CD4-positive, alpha-beta T cell (primary cell): ENCODE measurements around the gene PPP4R3A. TPM values are rescaled to one million over a fixed set of nuclear protein-coding genes. Genes with fewer than 3 reads are reported as not detected.
"Not testable (repeated sequence)": the region's sequence is repeated elsewhere in the genome, so short reads cannot be mapped to it uniquely, and the experiment has no call there.

Source experiments
- ATAC-seq: fragments of 200-7000 bp; cut with Tn5 transposase; one replicate; pipeline ENCODE4 v1.10.0; 2022; ENCODE audit warnings: mild to moderate bottlenecking; ENCODE audit not compliant: poor library complexity
- CTCF ChIA-PET: fragments of 350-600 bp; sonication (Branson Sonifier 250); formaldehyde crosslinking; loops from one replicate; lab custom pipeline; 2021; ENCODE audit warnings: antibody characterized with exemption, inconsistent platforms; lab: Charles Lee
- POLR2A ChIA-PET: fragments of 350-600 bp; sonication (Branson Sonifier 250); formaldehyde crosslinking; loops from one replicate; lab custom pipeline; 2021; ENCODE audit warnings: antibody characterized with exemption, inconsistent platforms; lab: Charles Lee
- DNase-seq, 14 experiments: peaks; one replicate each; pipeline ENCODE4 v3.0.0-alpha.2; 2013 to 2020; ENCODE audit warnings: mixed read lengths in 2 of 14
- H3K27ac ChIP-seq, 2 donors: one replicate each; pipeline versions ENCODE4 v1.5.1 to v1.7.0; 2013; ENCODE audit warnings: low read length in 2 of 2, low read depth in 1 of 2, mild to moderate bottlenecking in 1 of 2
- H3K27me3 ChIP-seq, 2 experiments: 1 replicate in 1 of 2; 2 replicates in 1 of 2; pipeline versions ENCODE4 v1.6.1 to v1.7.0; 2013; ENCODE audit warnings: low read length in 2 of 2, control low read depth in 1 of 2, mild to moderate bottlenecking in 1 of 2, moderate library complexity in 1 of 2; ENCODE audit not compliant: insufficient read depth in 2 of 2, control insufficient read depth in 1 of 2
- H3K36me3 ChIP-seq: one replicate; pipeline ENCODE4 v1.6.1; 2013; ENCODE audit warnings: low read length, control low read depth; ENCODE audit not compliant: insufficient read depth
- H3K4me1 ChIP-seq: one replicate; pipeline ENCODE4 v1.6.1; 2013; ENCODE audit warnings: low read length, control low read depth; ENCODE audit not compliant: insufficient read depth
- H3K4me3 ChIP-seq: one replicate; pipeline ENCODE4 v1.5.1; 2013; ENCODE audit warnings: mild to moderate bottlenecking, low read length, moderate library complexity
- H3K9me3 ChIP-seq, 2 experiments: 1 replicate in 1 of 2; 2 replicates in 1 of 2; pipeline versions ENCODE4 v1.6.1 to v1.7.0; 2013; ENCODE audit warnings: low read length in 2 of 2, mild to moderate bottlenecking in 2 of 2, control low read depth in 1 of 2, moderate library complexity in 1 of 2; ENCODE audit not compliant: control insufficient read depth in 1 of 2, insufficient read depth in 1 of 2
- H3K27ac Mint-ChIP-seq: one replicate; pipeline ENCODE4 v1.8.0; 2020; ENCODE audit warnings: mixed read lengths
- H3K27me3 Mint-ChIP-seq: one replicate; pipeline ENCODE4 v1.8.0; 2021; ENCODE audit warnings: mixed read lengths
- H3K36me3 Mint-ChIP-seq: one replicate; pipeline ENCODE4 v1.8.0; 2021; ENCODE audit warnings: low read depth, mixed read lengths
- H3K4me1 Mint-ChIP-seq: one replicate; pipeline ENCODE4 v1.8.0; 2021; ENCODE audit warnings: low read depth, mixed read lengths
- H3K4me3 Mint-ChIP-seq: one replicate; pipeline ENCODE4 v1.8.0; 2020; ENCODE audit warnings: mild to moderate bottlenecking, mixed read lengths
- H3K9me3 Mint-ChIP-seq: one replicate; pipeline ENCODE4 v1.8.0; 2020; ENCODE audit warnings: mixed read lengths
- intact Hi-C, 2 experiments: fragments of 100-400 bp; cut with DNase I in 1 of 2; cut with micrococcal nuclease in 1 of 2; formaldehyde crosslinking; loops; one replicate each; pipeline versions ENCODE4 v1.15.1 to v1.9.0; 2023 to 2025; cut with DNase I, micrococcal nuclease
- total RNA-seq, 174 experiments: library from RNA in 2 of 174; stranded (reverse) in 2 of 174; gene quantifications; one replicate each; pipeline ENCODE4 v1.2.3 and lab custom pipeline; 2021 to 2026
- TF ChIP-seq, protein P1 (sequence below): fragments of 200-600 bp; IDR thresholded peaks from one replicate; pipeline ENCODE4 v1.8.0; 2022; ENCODE audit warnings: antibody characterized with exemption, mild to moderate bottlenecking

Gene PPP4R3A
- total RNA-seq, 2 experiments from 2014 or later, result 189 to 205 TPM

DNA sequence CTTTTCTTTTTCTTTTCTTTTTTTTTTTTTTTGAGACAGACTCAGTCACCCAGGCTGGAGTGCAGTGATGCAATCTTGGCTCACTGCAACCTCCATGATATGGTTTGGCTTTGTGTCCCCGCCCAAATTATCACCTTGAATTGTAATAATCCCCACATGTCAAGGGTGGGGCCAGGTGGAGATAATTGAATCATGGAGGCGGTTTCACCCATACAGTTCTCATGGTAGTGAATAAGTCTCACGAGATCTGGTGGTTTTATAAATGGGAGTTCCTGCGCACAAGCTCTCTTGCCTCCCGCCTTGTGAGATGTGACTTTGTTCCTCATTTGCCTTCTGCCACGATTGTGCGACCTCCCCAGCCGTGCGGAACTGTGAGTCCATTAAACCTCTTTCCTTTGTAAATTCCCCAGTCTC lies 84.6 kb downstream of the PPP4R3A start:
- intact Hi-C loops, H3K27me3 Mint-ChIP-seq: not testable (repeated sequence)
- POLR2A ChIA-PET, result interaction anchor here (1.2 kb wide), 2 partner anchors 84 to 102 kb away, joined by 3 to 4 read pairs; partner anchors contain the start of gene PPP4R3A

DNA sequence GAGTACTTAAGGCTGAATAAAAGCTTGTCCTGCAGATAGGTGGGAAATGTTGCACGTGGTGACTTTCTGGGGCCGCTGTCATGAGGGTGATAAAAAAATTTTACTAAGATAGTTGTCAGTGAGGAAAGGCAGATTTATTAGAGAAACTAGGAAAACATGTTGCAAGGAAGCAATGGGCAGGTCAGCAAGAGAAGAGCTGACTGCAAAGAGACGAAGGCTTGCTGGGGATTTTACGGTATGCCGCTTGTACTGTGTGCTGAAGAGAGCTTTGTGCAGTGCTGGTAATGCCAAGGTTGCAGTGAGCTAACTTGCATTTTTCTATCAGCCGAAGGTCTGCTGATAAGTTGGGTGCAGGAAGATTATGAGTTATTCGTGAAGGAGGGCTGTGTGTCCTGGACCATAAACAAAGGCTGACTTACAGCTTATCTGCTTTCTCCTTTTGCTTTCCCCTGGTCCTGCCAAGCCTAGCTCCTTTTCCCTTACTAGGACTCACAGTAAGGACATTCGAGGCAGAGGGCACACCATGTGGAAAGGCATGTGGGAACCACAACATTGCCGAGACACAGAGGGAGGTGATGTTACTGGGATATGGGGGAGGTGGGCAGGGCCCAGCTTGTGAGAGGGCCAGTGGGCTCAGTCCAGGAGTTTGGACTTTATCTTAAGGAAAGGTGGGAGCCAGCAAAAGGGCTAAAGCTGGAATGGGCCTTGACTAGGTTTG lies 85.1 kb downstream of the PPP4R3A start:
- Mint-ChIP-seq H3K9me3 (no peaks in the 10 kb centered on the region), H3K4me1 (peaks cover 30% of the 10 kb centered on the region), H3K27me3 (no peaks in the 10 kb centered on the region), H3K4me3 (no peak overlapping the region), H3K36me3 (no peaks in the 10 kb centered on the region), H3K27ac (no peak overlapping the region)
- intact Hi-C loops, result no loop called here
- Histone ChIP-seq H3K36me3 (no peaks in the 10 kb centered on the region), H3K27ac (no peak overlapping the region), H3K9me3 (no peaks in the 10 kb centered on the region), H3K4me1 (peaks cover 7% of the 10 kb centered on the region), H3K27me3 (no peaks in the 10 kb centered on the region), H3K4me3 (no peak overlapping the region)
- no peak for DNase-seq
- POLR2A ChIA-PET, result interaction anchor here (1.2 kb wide), 2 partner anchors 85 to 101 kb away, joined by 3 to 4 read pairs; partner anchors contain the start of gene PPP4R3A
- no peak for ATAC-seq
- CTCF ChIA-PET, result interaction anchor here (1.5 kb wide), 1 partner anchor 102 kb away, joined by 6 read pairs; no protein-coding TSS in a partner anchor
- TF ChIP-seq, protein P1, sequence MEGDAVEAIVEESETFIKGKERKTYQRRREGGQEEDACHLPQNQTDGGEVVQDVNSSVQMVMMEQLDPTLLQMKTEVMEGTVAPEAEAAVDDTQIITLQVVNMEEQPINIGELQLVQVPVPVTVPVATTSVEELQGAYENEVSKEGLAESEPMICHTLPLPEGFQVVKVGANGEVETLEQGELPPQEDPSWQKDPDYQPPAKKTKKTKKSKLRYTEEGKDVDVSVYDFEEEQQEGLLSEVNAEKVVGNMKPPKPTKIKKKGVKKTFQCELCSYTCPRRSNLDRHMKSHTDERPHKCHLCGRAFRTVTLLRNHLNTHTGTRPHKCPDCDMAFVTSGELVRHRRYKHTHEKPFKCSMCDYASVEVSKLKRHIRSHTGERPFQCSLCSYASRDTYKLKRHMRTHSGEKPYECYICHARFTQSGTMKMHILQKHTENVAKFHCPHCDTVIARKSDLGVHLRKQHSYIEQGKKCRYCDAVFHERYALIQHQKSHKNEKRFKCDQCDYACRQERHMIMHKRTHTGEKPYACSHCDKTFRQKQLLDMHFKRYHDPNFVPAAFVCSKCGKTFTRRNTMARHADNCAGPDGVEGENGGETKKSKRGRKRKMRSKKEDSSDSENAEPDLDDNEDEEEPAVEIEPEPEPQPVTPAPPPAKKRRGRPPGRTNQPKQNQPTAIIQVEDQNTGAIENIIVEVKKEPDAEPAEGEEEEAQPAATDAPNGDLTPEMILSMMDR, result no peak

More for the DNA sequence above, 84.6 kb downstream of the PPP4R3A start:
- H3K4me1 Mint-ChIP-seq, result peaks cover 30% of the 10 kb centered on the region
- not testable (repeated sequence) for H3K27ac Mint-ChIP-seq, H3K27ac ChIP-seq, H3K4me3 ChIP-seq, ATAC-seq, H3K4me3 Mint-ChIP-seq, H3K36me3 Mint-ChIP-seq, H3K27me3 ChIP-seq, H3K9me3 ChIP-seq, H3K36me3 ChIP-seq, H3K4me1 ChIP-seq, H3K9me3 Mint-ChIP-seq
- DNase-seq, result peak in 1 of 14 experiments; percentile 43
- CTCF ChIA-PET, result interaction anchor here (1.5 kb wide), 1 partner anchor 102 kb away, joined by 6 read pairs; no protein-coding TSS in a partner anchor

DNA sequence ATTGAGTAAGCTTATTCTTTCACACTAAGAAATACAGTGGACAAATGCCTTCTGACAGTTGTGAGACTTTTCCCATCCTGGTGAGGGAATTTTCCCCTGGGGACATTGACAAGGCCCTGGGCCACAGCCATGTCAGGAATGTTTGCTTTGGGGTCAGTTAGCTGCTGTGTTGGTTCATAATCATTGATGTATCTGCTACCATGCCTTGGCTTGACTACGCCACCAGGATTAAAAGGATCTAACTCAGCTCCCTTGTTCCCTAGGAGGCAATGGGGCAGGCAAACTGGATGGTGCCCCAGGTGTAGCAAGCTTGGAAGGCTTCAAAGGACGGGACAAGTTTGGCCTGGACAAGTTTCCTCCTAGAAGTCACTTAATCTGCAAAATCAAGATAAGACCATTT lies 89.4 kb downstream of the PPP4R3A start:
- peak overlapping the region; percentile 30 for H3K4me3 Mint-ChIP-seq
- H3K36me3 ChIP-seq, result peaks cover 2% of the 10 kb centered on the region
- ATAC-seq, result no peak
- no peak overlapping the region for H3K4me3 ChIP-seq
- no peaks in the 10 kb centered on the region for H3K9me3 ChIP-seq
- peaks cover 14% of the 10 kb centered on the region for H3K4me1 ChIP-seq
- peak overlapping the region; percentile 66 for H3K27ac Mint-ChIP-seq
- peak in 1 of 14 experiments; percentile 10 for DNase-seq
- no peaks in the 10 kb centered on the region for H3K9me3 Mint-ChIP-seq
- H3K36me3 Mint-ChIP-seq, result peaks cover 13% of the 10 kb centered on the region
- no peaks in the 10 kb centered on the region for H3K27me3 Mint-ChIP-seq
- ChIA-PET CTCF (interaction anchor here (0.8 to 5.6 kb wide), 4 partner anchors 21 to 243 kb away, joined by 3 to 53 read pairs (median 4); no protein-coding TSS in a partner anchor), POLR2A (interaction anchor here (1.0 to 12.0 kb wide), 7 partner anchors 20 to 107 kb away, joined by 3 to 294 read pairs (median 4); partner anchors contain the start of gene PPP4R3A)
- intact Hi-C loops, result no loop called here
- no peaks in the 10 kb centered on the region for H3K27me3 ChIP-seq
- TF ChIP-seq, protein P1, result no peak
- peaks cover 32% of the 10 kb centered on the region for H3K4me1 Mint-ChIP-seq
- no peak overlapping the region for H3K27ac ChIP-seq
